Thoracic aorta (tissue), 2 donors: ENCODE measurements around the gene ELAC1. TPM values are rescaled to one million over a fixed set of nuclear protein-coding genes. Genes with fewer than 3 reads are reported as not detected.

Experiments used
- ATAC-seq: fragments of 150-250 bp; one replicate; pipeline ENCODE4 v1.8.0; 2017; ENCODE audit warnings: low read depth; ENCODE audit not compliant: insufficient number of reproducible peaks, low FRiP score
- DNase-seq: peaks from one replicate; pipeline ENCODE4 v3.0.0-alpha.2; 2020; ENCODE audit warnings: low spot score
- H3K27ac ChIP-seq, 2 donors: fragments of 200-600 bp; sonication (generic); 1 replicate in 1 of 2; 2 replicates in 1 of 2; pipeline ENCODE4 v1.5.1; 2016; ENCODE audit warnings: mild to moderate bottlenecking in 2 of 2, moderate library complexity in 2 of 2
- H3K27me3 ChIP-seq: fragments of 200-600 bp; sonication (generic); replicated peaks from 2 replicates; pipeline ENCODE4 v1.6.0; 2016; ENCODE audit warnings: mild to moderate bottlenecking; ENCODE audit not compliant: insufficient read depth
- H3K36me3 ChIP-seq: fragments of 200-600 bp; sonication (generic); one replicate; pipeline ENCODE4 v1.5.1; 2016
- H3K4me1 ChIP-seq, 2 donors: fragments of 200-600 bp; sonication (generic); 1 replicate in 1 of 2; 2 replicates in 1 of 2; pipeline versions ENCODE4 v1.5.1 to v1.6.0; 2016; ENCODE audit warnings: low read depth in 2 of 2, mild to moderate bottlenecking in 1 of 2; ENCODE audit not compliant: control insufficient read depth in 1 of 2
- H3K4me3 ChIP-seq: fragments of 200-600 bp; sonication (generic); 2 replicates; pipeline ENCODE4 v1.5.1; 2016; ENCODE audit warnings: mild to moderate bottlenecking
- H3K9me3 ChIP-seq: fragments of 200-600 bp; sonication (generic); 2 replicates; pipeline ENCODE4 v1.5.1; 2016
- total RNA-seq, 2 donors: library from RNA; depleted of rRNA; stranded (reverse); fragments of >200 nt; gene quantifications; one replicate each; pipeline versions ENCODE4 v1.1.0 to v1.2.3, GENCODE V29; 2016
- TF ChIP-seq, protein P1 (sequence below): fragments of 200-600 bp; sonication (generic); IDR thresholded peaks from one replicate; pipeline ENCODE4 v1.5.1; 2019; ENCODE audit warnings: antibody characterized with exemption

ELAC1 gene
- 1 to 10 TPM; 2.6 to 5.6 TPM for total RNA-seq

- no peaks in the 10 kb centered on the region for H3K36me3 ChIP-seq
- H3K27ac ChIP-seq: peak within 1 kb of the TSS; percentile 96 to 99
- H3K4me1 ChIP-seq: peaks cover 4 to 24% of the 10 kb centered on the region in 2 donors
- H3K9me3 ChIP-seq: no peaks in the 10 kb centered on the region
- H3K4me3 ChIP-seq: peak within 1 kb of the TSS; percentile 93
- H3K27me3 ChIP-seq: no peaks in the 10 kb centered on the region
- TF ChIP-seq, protein P1, sequence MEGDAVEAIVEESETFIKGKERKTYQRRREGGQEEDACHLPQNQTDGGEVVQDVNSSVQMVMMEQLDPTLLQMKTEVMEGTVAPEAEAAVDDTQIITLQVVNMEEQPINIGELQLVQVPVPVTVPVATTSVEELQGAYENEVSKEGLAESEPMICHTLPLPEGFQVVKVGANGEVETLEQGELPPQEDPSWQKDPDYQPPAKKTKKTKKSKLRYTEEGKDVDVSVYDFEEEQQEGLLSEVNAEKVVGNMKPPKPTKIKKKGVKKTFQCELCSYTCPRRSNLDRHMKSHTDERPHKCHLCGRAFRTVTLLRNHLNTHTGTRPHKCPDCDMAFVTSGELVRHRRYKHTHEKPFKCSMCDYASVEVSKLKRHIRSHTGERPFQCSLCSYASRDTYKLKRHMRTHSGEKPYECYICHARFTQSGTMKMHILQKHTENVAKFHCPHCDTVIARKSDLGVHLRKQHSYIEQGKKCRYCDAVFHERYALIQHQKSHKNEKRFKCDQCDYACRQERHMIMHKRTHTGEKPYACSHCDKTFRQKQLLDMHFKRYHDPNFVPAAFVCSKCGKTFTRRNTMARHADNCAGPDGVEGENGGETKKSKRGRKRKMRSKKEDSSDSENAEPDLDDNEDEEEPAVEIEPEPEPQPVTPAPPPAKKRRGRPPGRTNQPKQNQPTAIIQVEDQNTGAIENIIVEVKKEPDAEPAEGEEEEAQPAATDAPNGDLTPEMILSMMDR: no peak
- ATAC-seq (peak; percentile 84), DNase-seq (peak; percentile 35)
Observed at GRCh38 chr18:50967714-50968661, at the start of gene ELAC1. ELAC1 (plus strand) TSS chr18:50968040; CDS start chr18:50974405, 6,365 bp downstream.

DNA sequence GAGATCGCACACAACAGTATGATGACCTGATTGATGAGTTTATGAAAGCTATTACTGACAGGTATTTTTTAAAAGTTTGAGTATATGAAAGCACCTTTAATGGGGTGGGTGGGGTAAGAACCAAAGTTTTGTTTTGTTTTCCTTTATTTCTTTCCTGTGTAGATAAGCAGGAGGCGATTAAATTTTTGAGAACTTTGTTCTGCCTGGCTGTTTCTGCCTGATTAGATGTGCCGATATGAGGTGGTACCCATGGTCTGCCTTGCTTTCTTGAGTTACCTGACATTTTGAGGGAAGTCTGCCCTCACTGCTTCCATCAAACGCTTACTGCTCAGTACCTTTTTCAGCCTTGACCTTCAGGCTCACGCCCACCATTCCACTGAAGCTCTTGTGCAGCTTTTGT lies 49.7 kb upstream of the ELAC1 start:
- no peaks in the 10 kb centered on the region for H3K27me3 ChIP-seq
- TF ChIP-seq, protein P1: no peak
- ATAC-seq: no peak
- no peak for DNase-seq
- peaks cover 0 to 4% of the 10 kb centered on the region in 2 donors for H3K4me1 ChIP-seq
- no peak overlapping the region for H3K4me3 ChIP-seq
- peaks cover 3% of the 10 kb centered on the region for H3K36me3 ChIP-seq
- no peak overlapping the region for H3K27ac ChIP-seq
- H3K9me3 ChIP-seq: no peaks in the 10 kb centered on the region

DNA sequence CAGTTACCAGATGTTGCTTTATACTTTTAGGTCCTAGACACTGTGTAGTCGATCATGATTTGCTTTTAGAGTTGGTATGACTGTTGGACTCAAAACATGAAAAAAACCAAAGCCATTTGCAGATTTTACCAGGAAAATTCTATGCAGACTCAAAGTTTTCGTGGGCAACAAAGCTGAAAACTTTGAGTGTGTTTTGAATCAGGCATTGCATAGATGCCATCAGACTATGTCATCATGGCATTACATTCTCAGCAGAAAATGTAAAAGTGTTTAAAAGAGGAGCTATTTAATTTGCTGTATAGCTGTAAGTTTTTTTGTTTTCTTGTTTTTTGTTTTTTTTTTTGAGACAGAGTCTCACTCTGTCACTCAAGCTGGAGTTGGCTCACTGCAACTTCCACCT lies 43.5 kb upstream of the ELAC1 start:
- TF ChIP-seq, protein P1: no peak
- DNase-seq (no peak), ATAC-seq (no peak)
- Histone ChIP-seq H3K27ac (no peak overlapping the region), H3K36me3 (peaks cover 8% of the 10 kb centered on the region), H3K9me3 (no peaks in the 10 kb centered on the region), H3K27me3 (no peaks in the 10 kb centered on the region), H3K4me1 (no peaks in the 10 kb centered on the region), H3K4me3 (no peak overlapping the region)

DNA sequence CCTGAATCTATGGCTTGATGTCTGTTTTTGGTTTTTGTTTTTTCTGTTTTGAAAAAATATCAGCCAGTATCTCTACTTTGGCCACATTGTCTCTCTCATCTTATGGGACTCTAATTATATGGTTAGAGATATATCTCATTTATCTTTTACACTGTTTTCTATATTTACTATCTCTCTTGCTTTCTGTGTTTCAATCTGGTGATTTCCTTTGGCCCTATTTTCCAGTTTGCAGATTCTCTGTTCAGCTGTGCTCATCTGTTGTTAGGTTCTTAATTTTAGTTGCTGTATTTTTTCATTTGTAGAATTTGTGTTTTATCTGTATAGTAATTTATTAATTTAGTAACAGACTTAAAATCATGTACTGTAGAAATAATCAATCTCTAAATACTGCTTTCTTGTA lies 41.3 kb upstream of the ELAC1 start:
- Histone ChIP-seq H3K36me3 (peaks cover 8% of the 10 kb centered on the region), H3K4me3 (no peak overlapping the region), H3K27ac (no peak overlapping the region), H3K27me3 (no peaks in the 10 kb centered on the region), H3K4me1 (no peaks in the 10 kb centered on the region), H3K9me3 (no peaks in the 10 kb centered on the region)
- DNase-seq: no peak
- TF ChIP-seq, protein P1: no peak
- ATAC-seq: no peak

- H3K36me3 ChIP-seq: peaks cover 5% of the 10 kb centered on the region
- DNase-seq (no peak), ATAC-seq (no peak)
- no peak overlapping the region for H3K4me3 ChIP-seq
- TF ChIP-seq, protein P1: no peak
- H3K9me3 ChIP-seq: no peaks in the 10 kb centered on the region
- H3K27me3 ChIP-seq: no peaks in the 10 kb centered on the region
- H3K27ac ChIP-seq: no peak overlapping the region
- no peaks in the 10 kb centered on the region for H3K4me1 ChIP-seq
Observed at GRCh38 chr18:50928551-50928950, 39.3 kb upstream of the ELAC1 start.
